ENCODE results near the gene MAPKAP1.

MAPKAP1 gene

GRCh38 chr9:125746774-125747052 lies 39.7 kb upstream of the MAPKAP1 start:
- in situ Hi-C loops (cut with MboI; ENCODE audit: low sequenced_read_pairs, unreplicated experiment) = loop anchor here (25.0 kb wide), 1 partner anchor 334 kb away; no protein-coding TSS in a partner anchor
- TF ChIP-seq CTCF (IDR thresholded peaks at IDR 0.05; ENCODE audit: borderline replicate concordance, control extremely low read depth, extremely low read depth, insufficient read depth, missing control alignments) = no peak
- no peak for DNase-seq (ENCODE audit: low spot score)

GRCh38 chr9:125746017-125746773 lies 39.2 kb upstream of the MAPKAP1 start:
- in situ Hi-C loops (cut with MboI; ENCODE audit: low sequenced_read_pairs, unreplicated experiment) = loop anchor here (25.0 kb wide), 1 partner anchor 334 kb away; no protein-coding TSS in a partner anchor
- DNase-seq (ENCODE audit: low spot score) = peak; percentile 95
- TF ChIP-seq CTCF (IDR thresholded peaks at IDR 0.05; ENCODE audit: borderline replicate concordance, control extremely low read depth, extremely low read depth, insufficient read depth, missing control alignments) = no peak

- in situ Hi-C loops (cut with MboI; ENCODE audit: low sequenced_read_pairs, unreplicated experiment) = loop anchor here (25.0 kb wide), 1 partner anchor 333 kb away; no protein-coding TSS in a partner anchor
- no peak for DNase-seq (ENCODE audit: low spot score)
- no peak for TF ChIP-seq CTCF (IDR thresholded peaks at IDR 0.05; ENCODE audit: borderline replicate concordance, control extremely low read depth, extremely low read depth, insufficient read depth, missing control alignments)
These were observed 38.6 kb upstream of the MAPKAP1 start for GRCh38 chr9:125745682-125746016.

GRCh38 chr9:125745018-125745417 lies 38.0 kb upstream of the MAPKAP1 start:
- DNase-seq (ENCODE audit: low spot score) = no peak
- in situ Hi-C loops (cut with MboI; ENCODE audit: low sequenced_read_pairs, unreplicated experiment) = loop anchor here (25.0 kb wide), 1 partner anchor 333 kb away; no protein-coding TSS in a partner anchor
- TF ChIP-seq CTCF (IDR thresholded peaks at IDR 0.05; ENCODE audit: borderline replicate concordance, control extremely low read depth, extremely low read depth, insufficient read depth, missing control alignments) = no peak

GRCh38 chr9:125744616-125745015 lies 37.6 kb upstream of the MAPKAP1 start:
- in situ Hi-C loops (cut with MboI; ENCODE audit: low sequenced_read_pairs, unreplicated experiment) = loop anchor here (25.0 kb wide), 1 partner anchor 332 kb away; no protein-coding TSS in a partner anchor
- TF ChIP-seq CTCF (IDR thresholded peaks at IDR 0.05; ENCODE audit: borderline replicate concordance, control extremely low read depth, extremely low read depth, insufficient read depth, missing control alignments) = no peak
- DNase-seq (ENCODE audit: low spot score) = no peak

GRCh38 chr9:125743682-125744428 lies 36.8 kb upstream of the MAPKAP1 start:
- in situ Hi-C loops (cut with MboI; ENCODE audit: low sequenced_read_pairs, unreplicated experiment) = loop anchor here (25.0 kb wide), 1 partner anchor 332 kb away; no protein-coding TSS in a partner anchor
- TF ChIP-seq CTCF (IDR thresholded peaks at IDR 0.05; ENCODE audit: borderline replicate concordance, control extremely low read depth, extremely low read depth, insufficient read depth, missing control alignments) = no peak
- no peak for DNase-seq (ENCODE audit: low spot score)
